ENCODE data around the gene SMC2. TPM values are rescaled to one million over a fixed set of nuclear protein-coding genes. Genes with fewer than 3 reads are reported as not detected.

Gene SMC2
- total and polyA plus RNA-seq, 9 of the 15 experiments (the other 6 are each of a cell fraction or from before 2014, with no cell fraction given), result 18.0 to 54.0 (median 32.9) TPM

DNA sequence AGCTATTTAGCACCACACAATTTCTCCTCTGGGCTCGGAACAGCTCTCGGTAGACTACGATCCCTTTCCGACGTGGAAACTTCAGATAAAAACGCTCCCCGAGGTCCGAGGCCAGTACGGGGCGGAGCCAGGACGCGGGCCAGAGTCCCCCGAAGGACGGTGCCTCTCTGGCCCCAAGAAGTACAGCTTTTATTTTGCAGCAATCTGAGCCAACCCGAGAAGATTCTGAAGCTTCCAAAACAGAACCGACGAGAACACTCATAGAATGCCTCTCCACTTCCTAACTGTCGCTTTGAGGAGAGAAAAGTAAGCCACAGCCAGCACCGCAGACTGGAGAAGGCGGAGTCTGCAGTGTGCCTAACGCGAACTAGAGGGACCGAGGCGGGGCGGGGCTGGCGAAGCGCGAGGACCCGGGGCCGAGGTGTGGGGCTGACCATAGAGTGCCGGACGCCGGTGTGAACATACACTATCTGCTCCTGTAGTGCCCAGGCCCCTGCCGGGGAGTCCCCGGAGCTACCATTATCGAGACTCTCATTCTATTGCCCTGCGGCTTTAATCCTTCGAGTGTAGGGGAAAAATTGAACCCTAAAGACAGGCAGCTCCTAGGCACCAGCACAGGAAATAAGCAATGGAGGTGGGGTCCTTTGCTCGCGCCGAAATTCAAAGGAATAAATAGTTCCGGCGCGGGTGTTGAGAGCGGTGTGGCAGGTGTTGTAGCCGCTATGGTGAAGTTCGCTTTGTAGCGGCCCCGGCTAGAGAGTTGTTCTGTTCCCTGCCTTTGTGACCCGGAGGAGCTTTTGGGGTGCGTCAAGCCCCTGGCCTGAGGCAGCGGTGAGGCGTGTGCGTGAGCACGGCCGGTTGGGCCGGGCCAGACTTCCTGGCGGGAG lies at the start of gene SMC2 (continued):
- TF ChIP-seq PYGO2 (tag; IDR thresholded peaks at IDR 0.05), result no peak
- no peak for TF ChIP-seq PCBP1 (IDR thresholded peaks at IDR 0.05; ENCODE audit: low read depth, low read length, poor library complexity, severe bottlenecking)
- peak; percentile 40 for TF ChIP-seq HCFC1 (IDR thresholded peaks at IDR 0.05; ENCODE audit: low read depth, low read length)
- no peak for TF ChIP-seq HMG20B (CRISPR knock-in tag; IDR thresholded peaks at IDR 0.05)
- no peak for TF ChIP-seq PHB2 (IDR thresholded peaks at IDR 0.05; ENCODE audit: low read depth)
- no peak for TF ChIP-seq ZSCAN32 (CRISPR knock-in tag; IDR thresholded peaks at IDR 0.05)
- TF ChIP-seq, protein P1, sequence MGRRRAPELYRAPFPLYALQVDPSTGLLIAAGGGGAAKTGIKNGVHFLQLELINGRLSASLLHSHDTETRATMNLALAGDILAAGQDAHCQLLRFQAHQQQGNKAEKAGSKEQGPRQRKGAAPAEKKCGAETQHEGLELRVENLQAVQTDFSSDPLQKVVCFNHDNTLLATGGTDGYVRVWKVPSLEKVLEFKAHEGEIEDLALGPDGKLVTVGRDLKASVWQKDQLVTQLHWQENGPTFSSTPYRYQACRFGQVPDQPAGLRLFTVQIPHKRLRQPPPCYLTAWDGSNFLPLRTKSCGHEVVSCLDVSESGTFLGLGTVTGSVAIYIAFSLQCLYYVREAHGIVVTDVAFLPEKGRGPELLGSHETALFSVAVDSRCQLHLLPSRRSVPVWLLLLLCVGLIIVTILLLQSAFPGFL (CRISPR knock-in tag; IDR thresholded peaks at IDR 0.05), result no peak
- TF ChIP-seq CC2D1A (IDR thresholded peaks at IDR 0.05), result no peak
- TF ChIP-seq ZNF41 (CRISPR knock-in tag; conservative IDR thresholded peaks at IDR 0.05), result no peak
- TF ChIP-seq MAFF (IDR thresholded peaks at IDR 0.05; ENCODE audit: low read length), result no peak
- TF ChIP-seq RBM34 (IDR thresholded peaks at IDR 0.05; ENCODE audit: borderline replicate concordance, insufficient read depth, low read length), result no peak
- no peak for TF ChIP-seq ARHGAP35 (IDR thresholded peaks at IDR 0.05; ENCODE audit: partially characterized antibody)
- no peak for TF ChIP-seq FOSL1 (tag; conservative IDR thresholded peaks at IDR 0.05)
- TF ChIP-seq ZNF140 (CRISPR knock-in tag; IDR thresholded peaks at IDR 0.05), result no peak
- TF ChIP-seq MBD2 (IDR thresholded peaks at IDR 0.05; ENCODE audit: borderline replicate concordance, low read depth), result no peak
- TF ChIP-seq PURB (CRISPR knock-in tag; IDR thresholded peaks at IDR 0.05; ENCODE audit: low read depth), result no peak
- TF ChIP-seq, protein P2, sequence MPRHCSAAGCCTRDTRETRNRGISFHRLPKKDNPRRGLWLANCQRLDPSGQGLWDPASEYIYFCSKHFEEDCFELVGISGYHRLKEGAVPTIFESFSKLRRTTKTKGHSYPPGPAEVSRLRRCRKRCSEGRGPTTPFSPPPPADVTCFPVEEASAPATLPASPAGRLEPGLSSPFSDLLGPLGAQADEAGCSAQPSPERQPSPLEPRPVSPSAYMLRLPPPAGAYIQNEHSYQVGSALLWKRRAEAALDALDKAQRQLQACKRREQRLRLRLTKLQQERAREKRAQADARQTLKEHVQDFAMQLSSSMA (CRISPR knock-in tag; IDR thresholded peaks at IDR 0.05), result no peak
- TF ChIP-seq RCOR1 (IDR thresholded peaks at IDR 0.05; ENCODE audit: borderline replicate concordance in 1 of 2, low read depth in 2 of 2, low read length in 2 of 2), result no peak
- TF ChIP-seq, protein P3, sequence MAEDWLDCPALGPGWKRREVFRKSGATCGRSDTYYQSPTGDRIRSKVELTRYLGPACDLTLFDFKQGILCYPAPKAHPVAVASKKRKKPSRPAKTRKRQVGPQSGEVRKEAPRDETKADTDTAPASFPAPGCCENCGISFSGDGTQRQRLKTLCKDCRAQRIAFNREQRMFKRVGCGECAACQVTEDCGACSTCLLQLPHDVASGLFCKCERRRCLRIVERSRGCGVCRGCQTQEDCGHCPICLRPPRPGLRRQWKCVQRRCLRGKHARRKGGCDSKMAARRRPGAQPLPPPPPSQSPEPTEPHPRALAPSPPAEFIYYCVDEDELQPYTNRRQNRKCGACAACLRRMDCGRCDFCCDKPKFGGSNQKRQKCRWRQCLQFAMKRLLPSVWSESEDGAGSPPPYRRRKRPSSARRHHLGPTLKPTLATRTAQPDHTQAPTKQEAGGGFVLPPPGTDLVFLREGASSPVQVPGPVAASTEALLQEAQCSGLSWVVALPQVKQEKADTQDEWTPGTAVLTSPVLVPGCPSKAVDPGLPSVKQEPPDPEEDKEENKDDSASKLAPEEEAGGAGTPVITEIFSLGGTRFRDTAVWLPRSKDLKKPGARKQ (CRISPR knock-in tag; IDR thresholded peaks at IDR 0.05), result no peak
- TF ChIP-seq ZBED1 (IDR thresholded peaks at IDR 0.05), result no peak; the same call in 1 of the 2 replicates
- TF ChIP-seq NFXL1 (CRISPR knock-in tag; IDR thresholded peaks at IDR 0.05), result no peak
- no peak for TF ChIP-seq NR2C2 (CRISPR knock-in tag; IDR thresholded peaks at IDR 0.05)
- peak; percentile 87 for TF ChIP-seq NR2C2 (tag; IDR thresholded peaks at IDR 0.05)
- TF ChIP-seq, protein P4, sequence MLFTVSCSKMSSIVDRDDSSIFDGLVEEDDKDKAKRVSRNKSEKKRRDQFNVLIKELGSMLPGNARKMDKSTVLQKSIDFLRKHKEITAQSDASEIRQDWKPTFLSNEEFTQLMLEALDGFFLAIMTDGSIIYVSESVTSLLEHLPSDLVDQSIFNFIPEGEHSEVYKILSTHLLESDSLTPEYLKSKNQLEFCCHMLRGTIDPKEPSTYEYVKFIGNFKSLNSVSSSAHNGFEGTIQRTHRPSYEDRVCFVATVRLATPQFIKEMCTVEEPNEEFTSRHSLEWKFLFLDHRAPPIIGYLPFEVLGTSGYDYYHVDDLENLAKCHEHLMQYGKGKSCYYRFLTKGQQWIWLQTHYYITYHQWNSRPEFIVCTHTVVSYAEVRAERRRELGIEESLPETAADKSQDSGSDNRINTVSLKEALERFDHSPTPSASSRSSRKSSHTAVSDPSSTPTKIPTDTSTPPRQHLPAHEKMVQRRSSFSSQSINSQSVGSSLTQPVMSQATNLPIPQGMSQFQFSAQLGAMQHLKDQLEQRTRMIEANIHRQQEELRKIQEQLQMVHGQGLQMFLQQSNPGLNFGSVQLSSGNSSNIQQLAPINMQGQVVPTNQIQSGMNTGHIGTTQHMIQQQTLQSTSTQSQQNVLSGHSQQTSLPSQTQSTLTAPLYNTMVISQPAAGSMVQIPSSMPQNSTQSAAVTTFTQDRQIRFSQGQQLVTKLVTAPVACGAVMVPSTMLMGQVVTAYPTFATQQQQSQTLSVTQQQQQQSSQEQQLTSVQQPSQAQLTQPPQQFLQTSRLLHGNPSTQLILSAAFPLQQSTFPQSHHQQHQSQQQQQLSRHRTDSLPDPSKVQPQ (CRISPR knock-in tag; IDR thresholded peaks at IDR 0.05; ENCODE audit: borderline replicate concordance), result no peak
